Astrocyte of the cerebellum (primary cell): ENCODE measurements around the gene SLC44A4.
"Not testable (repeated sequence)": the region's sequence is repeated elsewhere in the genome, so short reads cannot be mapped to it uniquely, and the experiment has no call there.

Source experiments
- DNase-seq: peaks from one replicate; pipeline ENCODE4 v3.0.0-alpha.2; 2011; ENCODE audit warnings: low read depth
- H3K4me3 ChIP-seq: 2 replicates; pipeline ENCODE4 v1.5.1; 2011; ENCODE audit warnings: mild to moderate bottlenecking, low read depth, low read length, moderate library complexity
- in situ Hi-C: cut with HindIII; loops from 2 replicates; pipeline ENCODE4 v1.10.0; 2017; ENCODE audit warnings: low sequenced_read_pairs
- TF ChIP-seq, protein P1 (sequence below): IDR thresholded peaks from 2 replicates; pipeline ENCODE4 v1.5.1; 2012; ENCODE audit warnings: low read length, low read depth, moderate library complexity, mild to moderate bottlenecking; ENCODE audit errors: missing control alignments

The SLC44A4 gene

DNA sequence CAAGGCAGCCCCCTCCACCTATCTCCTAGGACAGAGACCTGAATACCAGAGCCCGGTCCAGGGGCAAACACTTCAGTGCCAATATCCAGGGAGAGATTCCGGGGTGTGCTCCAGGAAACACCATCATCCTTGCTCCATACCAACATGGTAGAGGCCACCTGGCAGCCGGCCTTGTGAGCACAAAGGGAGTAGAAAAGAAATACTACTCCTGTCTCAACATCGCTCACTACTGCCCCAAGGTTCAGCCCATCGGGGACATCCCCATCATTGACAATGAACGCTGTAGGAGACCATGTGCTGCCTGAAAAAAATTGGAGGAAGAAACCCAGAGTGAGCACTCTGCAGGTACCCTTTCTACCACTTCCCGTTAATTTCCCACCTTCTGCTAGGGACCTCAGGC lies 17.6 kb downstream of the SLC44A4 start:
- TF ChIP-seq, protein P1, sequence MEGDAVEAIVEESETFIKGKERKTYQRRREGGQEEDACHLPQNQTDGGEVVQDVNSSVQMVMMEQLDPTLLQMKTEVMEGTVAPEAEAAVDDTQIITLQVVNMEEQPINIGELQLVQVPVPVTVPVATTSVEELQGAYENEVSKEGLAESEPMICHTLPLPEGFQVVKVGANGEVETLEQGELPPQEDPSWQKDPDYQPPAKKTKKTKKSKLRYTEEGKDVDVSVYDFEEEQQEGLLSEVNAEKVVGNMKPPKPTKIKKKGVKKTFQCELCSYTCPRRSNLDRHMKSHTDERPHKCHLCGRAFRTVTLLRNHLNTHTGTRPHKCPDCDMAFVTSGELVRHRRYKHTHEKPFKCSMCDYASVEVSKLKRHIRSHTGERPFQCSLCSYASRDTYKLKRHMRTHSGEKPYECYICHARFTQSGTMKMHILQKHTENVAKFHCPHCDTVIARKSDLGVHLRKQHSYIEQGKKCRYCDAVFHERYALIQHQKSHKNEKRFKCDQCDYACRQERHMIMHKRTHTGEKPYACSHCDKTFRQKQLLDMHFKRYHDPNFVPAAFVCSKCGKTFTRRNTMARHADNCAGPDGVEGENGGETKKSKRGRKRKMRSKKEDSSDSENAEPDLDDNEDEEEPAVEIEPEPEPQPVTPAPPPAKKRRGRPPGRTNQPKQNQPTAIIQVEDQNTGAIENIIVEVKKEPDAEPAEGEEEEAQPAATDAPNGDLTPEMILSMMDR = no peak
- H3K4me3 ChIP-seq = no peak overlapping the region
- in situ Hi-C loops = no loop called here
- no peak for DNase-seq

DNA sequence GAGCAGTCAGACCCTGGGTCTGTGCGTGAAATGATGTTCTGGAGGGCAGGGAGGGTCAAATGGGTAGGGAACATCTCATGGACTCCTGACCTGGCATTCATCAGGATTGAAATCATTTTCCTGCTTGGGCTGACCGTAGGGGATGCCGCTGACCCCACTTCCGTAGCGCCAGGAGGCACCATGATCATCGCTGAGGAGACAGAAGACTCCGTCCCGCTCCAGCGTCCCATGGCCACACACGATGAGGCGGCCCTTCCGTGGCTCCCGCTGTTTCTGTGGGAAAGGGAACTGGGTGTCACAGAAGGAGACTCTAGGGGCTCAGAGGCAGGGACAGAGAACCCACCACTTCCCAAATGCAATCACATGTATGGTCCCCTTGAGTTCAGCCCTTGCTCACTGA lies 18.4 kb downstream of the SLC44A4 start:
- no peak for DNase-seq
- TF ChIP-seq, protein P1 = no peak
- H3K4me3 ChIP-seq = no peak overlapping the region
- in situ Hi-C loops = no loop called here

DNA sequence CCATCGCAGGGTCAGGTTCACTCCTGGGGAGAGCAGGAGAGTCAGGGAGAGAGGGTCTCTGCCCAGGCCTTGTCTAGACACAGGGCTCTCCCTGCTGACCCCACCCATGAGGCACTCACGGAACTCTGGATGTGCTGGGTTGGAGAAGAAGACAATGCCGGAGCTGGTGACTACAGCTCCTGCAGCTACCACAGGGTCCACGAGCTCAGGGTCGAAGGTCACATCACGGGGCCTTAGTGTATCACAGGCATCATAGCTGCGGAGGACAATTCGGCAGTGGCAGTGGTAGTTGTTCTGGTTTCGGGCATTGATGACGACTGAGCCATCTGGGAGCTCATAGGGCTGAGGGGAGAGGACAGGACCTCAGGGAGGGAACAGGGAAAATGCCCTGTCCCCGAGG lies 18.9 kb downstream of the SLC44A4 start:
- in situ Hi-C loops = no loop called here
- TF ChIP-seq, protein P1 = no peak
- H3K4me3 ChIP-seq = no peak overlapping the region
- DNase-seq = no peak

DNA sequence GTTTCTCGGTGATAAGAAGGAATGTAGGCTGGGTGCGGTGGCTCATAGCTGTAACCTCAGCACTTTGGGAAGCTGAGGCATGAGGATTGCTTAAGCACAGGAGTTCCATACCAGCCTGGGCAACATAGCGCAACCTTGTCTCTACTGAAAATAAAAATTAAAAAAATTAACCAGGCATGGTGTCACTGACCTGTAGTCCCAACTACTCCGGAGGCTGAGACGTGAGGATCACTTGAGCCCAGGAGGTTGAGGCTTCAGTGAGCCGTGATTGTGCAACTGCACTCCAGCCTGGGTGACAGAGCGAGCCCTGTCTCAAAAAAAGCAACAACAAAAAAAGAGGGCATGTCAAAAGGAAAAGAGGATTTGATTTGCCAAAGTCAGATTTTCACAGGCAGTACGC lies 20.1 kb downstream of the SLC44A4 start:
- in situ Hi-C loops = no loop called here
- DNase-seq = no peak
- TF ChIP-seq, protein P1 = no peak

DNA sequence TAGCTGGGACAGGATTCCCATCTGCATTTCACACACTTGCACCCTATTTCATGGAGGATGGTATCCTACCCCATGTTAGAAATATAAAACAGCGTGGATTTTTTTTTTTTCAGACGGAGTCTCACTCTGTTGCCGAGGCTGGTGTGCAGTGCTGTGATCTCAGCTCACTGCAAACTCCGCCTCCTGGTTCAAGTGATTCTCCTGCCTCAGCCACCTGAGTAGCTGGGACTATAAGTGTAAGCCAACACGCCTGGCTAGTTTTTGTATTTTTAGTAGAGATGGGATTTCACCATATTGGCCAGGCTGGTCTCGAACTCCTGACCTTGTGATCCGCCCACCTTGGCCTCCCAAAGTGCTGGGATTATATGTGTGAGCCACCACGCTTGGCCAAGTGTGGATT lies 21.0 kb downstream of the SLC44A4 start:
- in situ Hi-C loops, H3K4me3 ChIP-seq, DNase-seq: not testable (repeated sequence)

More for the DNA sequence above, 20.1 kb downstream of the SLC44A4 start:
- no peak overlapping the region for H3K4me3 ChIP-seq

DNA sequence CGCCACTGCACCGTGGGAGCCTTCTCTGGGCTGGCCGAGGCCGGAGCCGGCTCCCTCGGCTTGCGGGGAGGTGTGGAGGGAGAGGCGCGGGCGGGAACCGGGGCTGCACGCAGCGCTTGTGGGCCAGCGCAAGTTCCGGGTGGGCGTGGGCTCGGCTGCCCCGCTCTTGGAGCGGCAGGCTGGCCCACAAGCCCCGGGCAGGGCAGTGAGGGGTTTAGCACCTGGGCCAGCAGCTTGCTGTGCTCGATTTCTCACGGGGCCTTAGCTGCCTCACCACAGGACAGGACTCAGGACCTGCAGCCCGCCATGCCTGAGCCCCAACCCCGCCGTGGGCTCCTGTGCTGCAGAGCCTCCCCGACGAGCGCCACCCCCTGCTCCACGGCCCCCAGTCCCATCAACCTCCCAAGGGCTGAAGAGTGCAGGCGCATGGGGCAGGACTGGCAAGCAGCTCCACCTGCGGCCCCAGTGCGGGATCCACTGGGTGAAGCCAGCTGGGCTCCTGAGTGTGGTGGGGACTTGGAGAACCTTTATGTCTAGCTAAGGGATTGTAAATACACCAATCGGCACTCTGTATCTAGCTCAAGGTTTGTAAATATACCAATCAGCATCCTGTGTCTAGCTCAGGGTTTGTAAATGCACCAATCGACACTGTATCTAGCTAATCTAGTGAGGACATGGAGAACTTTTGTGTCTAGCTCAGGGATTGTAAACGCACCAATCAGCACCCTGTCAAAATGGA lies 26.6 kb downstream of the SLC44A4 start:
- in situ Hi-C loops, H3K4me3 ChIP-seq: not testable (repeated sequence)

DNA sequence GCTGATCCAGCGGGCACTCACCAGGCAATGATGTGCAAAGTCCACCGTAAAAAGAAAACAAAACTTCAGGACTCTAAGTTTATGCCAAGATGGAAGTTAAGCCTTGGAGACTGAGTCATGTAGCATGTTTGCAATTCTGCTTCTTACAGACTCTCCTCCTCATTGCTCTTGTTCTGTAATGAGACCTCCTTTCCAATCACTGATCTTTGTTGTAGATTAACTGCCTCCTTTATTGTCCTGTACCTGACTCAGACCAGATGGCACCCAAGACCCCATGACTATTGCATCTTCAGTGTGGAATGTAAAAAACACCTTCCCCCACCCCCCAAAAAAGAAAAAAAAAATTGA lies 27.3 kb downstream of the SLC44A4 start:
- TF ChIP-seq, protein P1 = no peak
- no peak for DNase-seq
- no peak overlapping the region for H3K4me3 ChIP-seq
- in situ Hi-C loops = no loop called here

More for the DNA sequence above, 26.6 kb downstream of the SLC44A4 start:
- DNase-seq = not testable (repeated sequence)
